NB4 (cell line): ENCODE measurements around the gene LRRC26.

Experiments used
- CTCF ChIP-seq: IDR thresholded peaks from one replicate; pipeline ENCODE4 v1.5.1; 2012; ENCODE audit warnings: low read depth, low read length
- MYC ChIP-seq: IDR thresholded peaks from 2 replicates; pipeline ENCODE4 v1.6.1; 2011; ENCODE audit warnings: low read depth, low read length
- POLR2A ChIP-seq: IDR thresholded peaks from 2 replicates; pipeline ENCODE4 v1.6.1; 2011; ENCODE audit warnings: mild to moderate bottlenecking; ENCODE audit not compliant: insufficient read length; ENCODE audit errors: extremely low read depth

DNA sequence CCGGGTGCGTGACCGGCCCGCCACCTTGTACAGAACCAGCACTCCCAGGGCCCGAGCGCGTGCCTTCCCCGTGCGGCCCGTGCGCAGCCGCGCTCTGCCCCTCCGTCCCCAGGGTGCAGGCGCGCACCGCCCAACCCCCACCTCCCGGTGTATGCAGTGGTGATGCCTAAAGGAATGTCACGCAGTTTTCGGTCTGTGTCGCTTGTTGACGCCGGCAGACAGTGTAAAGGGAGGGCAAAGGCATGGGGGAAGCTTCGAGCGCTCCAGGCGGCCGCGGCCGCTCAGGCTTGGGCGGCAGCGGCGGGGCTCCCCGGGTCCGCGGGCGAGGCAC, 1.3 kb downstream of the LRRC26 start:
- TF ChIP-seq CTCF (no peak), POLR2A (no peak), MYC (no peak)
